Measurements from ENCODE around the gene FHAD1. TPM values are rescaled to one million over a fixed set of nuclear protein-coding genes. Genes with fewer than 3 reads are reported as not detected.

FHAD1 gene
- total and polyA plus RNA-seq, 2 donors (not counting 1 experiment from before 2014, with no cell fraction given): not detected

GRCh38 chr1:15309687-15310086 lies 62.7 kb downstream of the FHAD1 start:
- no peaks in the 10 kb centered on the region for H3K9me3 Mint-ChIP-seq (ENCODE audit: insufficient read depth)

DNA sequence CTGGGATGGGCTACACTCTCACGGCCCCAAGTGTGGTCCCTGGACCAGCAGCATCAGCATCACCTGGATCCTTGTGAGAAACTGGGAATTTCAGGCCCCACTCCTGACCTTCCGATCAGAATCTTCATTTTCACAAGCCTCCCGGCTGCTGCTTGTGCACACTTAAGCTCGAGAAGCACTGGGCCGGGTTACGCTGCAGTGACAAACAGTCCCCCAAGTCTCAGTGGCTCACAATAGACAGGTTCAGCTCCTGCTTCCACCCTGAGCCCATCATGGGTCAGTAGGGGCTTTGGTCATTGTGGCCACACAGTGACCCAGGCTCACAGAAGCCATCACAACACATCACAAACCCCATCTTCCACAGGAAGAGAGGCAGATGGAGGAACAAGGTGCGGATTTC lies 63.5 kb downstream of the FHAD1 start:
- Histone ChIP-seq H3K36me3 (replicated peaks in 1 of 2; ENCODE audit: control extremely low read depth in 1 of 2, control insufficient read depth in 1 of 2, extremely low read depth in 1 of 2, insufficient read depth in 2 of 2, low read length in 1 of 2) (no peaks in the 10 kb centered on the region), H3K9me3 (ENCODE audit: control extremely low read depth in 1 of 3, control insufficient read depth in 2 of 3, insufficient read depth in 1 of 3, low read length in 2 of 3) (peaks cover 0 to 10% (median 2%) of the 10 kb centered on the region in 3 donors), H3K4me3 (ENCODE audit: control extremely low read depth in 1 of 5, extremely low read depth in 1 of 5, insufficient read depth in 1 of 5, low read depth in 2 of 5, low read length in 4 of 5) (no peak overlapping the region), H3K9ac (ENCODE audit: low read length) (no peak overlapping the region), H3K4me1 (ENCODE audit: control insufficient read depth in 2 of 2, insufficient read depth in 2 of 2, low read length in 2 of 2) (no peaks in the 10 kb centered on the region), H3K27ac (ENCODE audit: low read length in 2 of 2) (no peak overlapping the region), H3K79me2 (ENCODE audit: control insufficient read depth, insufficient read depth, low read length) (no peaks in the 10 kb centered on the region), H2AFZ (ENCODE audit: insufficient read depth, low read depth, low read length, poor library complexity, severe bottlenecking) (no peak overlapping the region), H3K4me2 (replicated peaks; ENCODE audit: low read depth, low read length, poor library complexity, severe bottlenecking) (no peak overlapping the region), H4K20me1 (ENCODE audit: control insufficient read depth, insufficient read depth, low read length, poor library complexity, severe bottlenecking) (no peaks in the 10 kb centered on the region), H3K27me3 (replicated peaks in 1 of 4; ENCODE audit: control extremely low read depth in 1 of 4, control insufficient read depth in 3 of 4, insufficient read depth in 4 of 4, low read length in 3 of 4) (no peaks in the 10 kb centered on the region)
- WGBS (ENCODE audit: insufficient coverage): 86% methylated on average over 6 of the region's 7 CpGs
- intact Hi-C loops (cut with micrococcal nuclease): no loop called here
- Mint-ChIP-seq H3K4me1 (no peaks in the 10 kb centered on the region), H3K4me3 (no peak overlapping the region), H3K27me3 (peaks cover 7% of the 10 kb centered on the region), H3K27ac (no peak overlapping the region), H3K9me3 (ENCODE audit: insufficient read depth) (no peaks in the 10 kb centered on the region)
- ATAC-seq (ENCODE audit: low read depth) (no peak), DNase-seq (no peak)
- ChIA-PET POLR2A (no interaction called here), CTCF (interaction anchor here (1.4 kb wide), 1 partner anchor 12 kb away, joined by 3 read pairs; no protein-coding TSS in a partner anchor)
- no peak for TF ChIP-seq EZH2 (IDR thresholded peaks at IDR 0.05; ENCODE audit: borderline replicate concordance, insufficient read depth, low read depth, low read length, poor library complexity, severe bottlenecking)
- TF ChIP-seq, protein P1, sequence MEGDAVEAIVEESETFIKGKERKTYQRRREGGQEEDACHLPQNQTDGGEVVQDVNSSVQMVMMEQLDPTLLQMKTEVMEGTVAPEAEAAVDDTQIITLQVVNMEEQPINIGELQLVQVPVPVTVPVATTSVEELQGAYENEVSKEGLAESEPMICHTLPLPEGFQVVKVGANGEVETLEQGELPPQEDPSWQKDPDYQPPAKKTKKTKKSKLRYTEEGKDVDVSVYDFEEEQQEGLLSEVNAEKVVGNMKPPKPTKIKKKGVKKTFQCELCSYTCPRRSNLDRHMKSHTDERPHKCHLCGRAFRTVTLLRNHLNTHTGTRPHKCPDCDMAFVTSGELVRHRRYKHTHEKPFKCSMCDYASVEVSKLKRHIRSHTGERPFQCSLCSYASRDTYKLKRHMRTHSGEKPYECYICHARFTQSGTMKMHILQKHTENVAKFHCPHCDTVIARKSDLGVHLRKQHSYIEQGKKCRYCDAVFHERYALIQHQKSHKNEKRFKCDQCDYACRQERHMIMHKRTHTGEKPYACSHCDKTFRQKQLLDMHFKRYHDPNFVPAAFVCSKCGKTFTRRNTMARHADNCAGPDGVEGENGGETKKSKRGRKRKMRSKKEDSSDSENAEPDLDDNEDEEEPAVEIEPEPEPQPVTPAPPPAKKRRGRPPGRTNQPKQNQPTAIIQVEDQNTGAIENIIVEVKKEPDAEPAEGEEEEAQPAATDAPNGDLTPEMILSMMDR (IDR thresholded peaks at IDR 0.05): no peak

More at GRCh38 chr1:15309687-15310086, 62.7 kb downstream of the FHAD1 start:
- no peak overlapping the region for H3K27ac Mint-ChIP-seq
- 94% methylated on average over 10 of the region's 10 CpGs for WGBS (ENCODE audit: insufficient coverage)
- Histone ChIP-seq H3K9ac (ENCODE audit: low read length) (no peak overlapping the region), H3K27ac (ENCODE audit: low read length in 2 of 2) (no peak overlapping the region), H3K36me3 (replicated peaks in 1 of 2; ENCODE audit: control extremely low read depth in 1 of 2, control insufficient read depth in 1 of 2, extremely low read depth in 1 of 2, insufficient read depth in 2 of 2, low read length in 1 of 2) (no peaks in the 10 kb centered on the region), H3K4me3 (ENCODE audit: control extremely low read depth in 1 of 5, extremely low read depth in 1 of 5, insufficient read depth in 1 of 5, low read depth in 2 of 5, low read length in 4 of 5) (no peak overlapping the region), H3K79me2 (ENCODE audit: control insufficient read depth, insufficient read depth, low read length) (no peaks in the 10 kb centered on the region), H2AFZ (ENCODE audit: insufficient read depth, low read depth, low read length, poor library complexity, severe bottlenecking) (no peak overlapping the region), H3K9me3 (ENCODE audit: control extremely low read depth in 1 of 3, control insufficient read depth in 2 of 3, insufficient read depth in 1 of 3, low read length in 2 of 3) (peaks cover 0 to 10% (median 2%) of the 10 kb centered on the region in 3 donors), H3K27me3 (replicated peaks in 1 of 4; ENCODE audit: control extremely low read depth in 1 of 4, control insufficient read depth in 3 of 4, insufficient read depth in 4 of 4, low read length in 3 of 4) (no peaks in the 10 kb centered on the region), H3K4me1 (ENCODE audit: control insufficient read depth in 2 of 2, insufficient read depth in 2 of 2, low read length in 2 of 2) (no peaks in the 10 kb centered on the region), H4K20me1 (ENCODE audit: control insufficient read depth, insufficient read depth, low read length, poor library complexity, severe bottlenecking) (no peaks in the 10 kb centered on the region), H3K4me2 (replicated peaks; ENCODE audit: low read depth, low read length, poor library complexity, severe bottlenecking) (no peak overlapping the region)
- peaks cover 11% of the 10 kb centered on the region for H3K27me3 Mint-ChIP-seq
- POLR2A ChIA-PET: no interaction called here
- H3K4me1 Mint-ChIP-seq: no peaks in the 10 kb centered on the region
- ATAC-seq (ENCODE audit: low read depth) (no peak), DNase-seq (no peak)
- no peak overlapping the region for H3K4me3 Mint-ChIP-seq
- intact Hi-C loops (cut with micrococcal nuclease): no loop called here
- TF ChIP-seq, protein P1 (IDR thresholded peaks at IDR 0.05): no peak
- TF ChIP-seq EZH2 (IDR thresholded peaks at IDR 0.05; ENCODE audit: borderline replicate concordance, insufficient read depth, low read depth, low read length, poor library complexity, severe bottlenecking): no peak
- CTCF ChIA-PET: interaction anchor here (0.9 to 1.4 kb wide), 3 partner anchors 10 to 181 kb away, joined by 3 to 4 read pairs (median 3); no protein-coding TSS in a partner anchor
